ENCODE results near the gene GALM.
"Not testable (repeated sequence)": the region's sequence is repeated elsewhere in the genome, so short reads cannot be mapped to it uniquely, and the experiment has no call there.

Gene GALM

DNA sequence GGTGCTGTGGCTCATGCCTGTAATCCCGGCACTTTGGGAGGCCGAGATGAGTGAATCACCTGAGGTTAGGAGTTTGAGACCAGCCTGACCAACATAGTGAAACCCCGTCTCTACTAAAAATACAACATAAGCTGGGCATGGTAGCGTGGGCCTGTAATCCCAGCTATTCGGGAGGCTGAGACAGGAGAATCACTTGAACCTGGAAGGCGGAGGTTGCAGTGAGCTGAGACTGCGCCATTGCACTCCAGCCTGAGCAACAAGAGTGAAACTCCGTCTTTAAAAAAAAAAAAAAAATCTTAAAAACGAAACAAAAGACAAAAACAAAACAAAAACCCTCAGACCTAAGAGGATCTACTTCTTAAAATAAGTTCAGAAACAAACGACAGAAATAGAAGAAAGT lies 16.7 kb downstream of the GALM start:
- DNase-seq: not testable (repeated sequence)

DNA sequence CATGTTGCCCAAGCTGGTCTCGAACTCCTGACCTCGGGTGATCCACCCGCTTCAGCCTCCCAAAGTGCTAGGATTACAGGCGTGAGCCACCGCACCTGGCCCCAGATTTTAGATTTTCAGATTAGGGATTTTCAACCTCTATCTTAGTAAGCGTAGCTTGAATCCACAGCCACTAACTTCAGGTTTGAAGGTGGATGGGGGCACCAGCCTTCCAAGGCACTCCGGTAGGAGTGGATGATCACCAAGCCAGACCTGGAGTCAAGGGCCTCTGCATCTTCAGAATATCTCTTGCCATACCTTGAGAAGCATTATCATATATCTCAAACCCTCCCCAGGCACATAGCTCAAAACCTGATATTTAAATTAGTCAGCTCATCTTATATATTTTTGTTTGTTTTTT lies 17.9 kb downstream of the GALM start:
- no peak for DNase-seq

DNA sequence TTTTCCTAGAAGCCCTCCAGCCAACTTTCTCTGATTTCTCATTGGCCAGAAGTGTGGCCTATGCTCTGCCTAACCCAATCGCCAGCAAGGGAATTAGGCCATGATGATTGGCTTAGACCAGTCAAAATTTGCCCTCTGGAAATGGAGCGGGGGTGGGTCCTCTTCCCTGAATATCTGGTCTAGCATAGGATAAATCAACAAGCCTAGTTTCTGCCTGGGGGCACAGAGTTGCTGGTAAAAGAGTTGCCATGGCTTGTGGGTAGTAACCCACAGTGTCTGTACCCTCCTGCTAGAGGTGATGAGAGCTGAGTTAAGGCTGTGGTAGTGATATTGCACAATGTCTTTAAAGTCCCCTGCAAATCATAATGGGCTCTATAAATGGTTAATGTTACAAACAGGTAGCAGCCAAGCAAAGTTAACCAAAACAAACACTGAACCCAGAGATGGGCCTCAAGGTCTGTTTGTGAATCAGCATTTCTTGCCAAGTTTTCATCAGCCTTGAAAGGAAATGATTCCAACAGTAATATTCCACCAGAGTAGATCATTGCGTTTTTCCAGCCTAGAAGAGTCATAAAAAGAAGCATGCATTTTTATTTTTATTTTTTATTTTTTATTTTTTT lies 19.3 kb downstream of the GALM start:
- DNase-seq: no peak

DNA sequence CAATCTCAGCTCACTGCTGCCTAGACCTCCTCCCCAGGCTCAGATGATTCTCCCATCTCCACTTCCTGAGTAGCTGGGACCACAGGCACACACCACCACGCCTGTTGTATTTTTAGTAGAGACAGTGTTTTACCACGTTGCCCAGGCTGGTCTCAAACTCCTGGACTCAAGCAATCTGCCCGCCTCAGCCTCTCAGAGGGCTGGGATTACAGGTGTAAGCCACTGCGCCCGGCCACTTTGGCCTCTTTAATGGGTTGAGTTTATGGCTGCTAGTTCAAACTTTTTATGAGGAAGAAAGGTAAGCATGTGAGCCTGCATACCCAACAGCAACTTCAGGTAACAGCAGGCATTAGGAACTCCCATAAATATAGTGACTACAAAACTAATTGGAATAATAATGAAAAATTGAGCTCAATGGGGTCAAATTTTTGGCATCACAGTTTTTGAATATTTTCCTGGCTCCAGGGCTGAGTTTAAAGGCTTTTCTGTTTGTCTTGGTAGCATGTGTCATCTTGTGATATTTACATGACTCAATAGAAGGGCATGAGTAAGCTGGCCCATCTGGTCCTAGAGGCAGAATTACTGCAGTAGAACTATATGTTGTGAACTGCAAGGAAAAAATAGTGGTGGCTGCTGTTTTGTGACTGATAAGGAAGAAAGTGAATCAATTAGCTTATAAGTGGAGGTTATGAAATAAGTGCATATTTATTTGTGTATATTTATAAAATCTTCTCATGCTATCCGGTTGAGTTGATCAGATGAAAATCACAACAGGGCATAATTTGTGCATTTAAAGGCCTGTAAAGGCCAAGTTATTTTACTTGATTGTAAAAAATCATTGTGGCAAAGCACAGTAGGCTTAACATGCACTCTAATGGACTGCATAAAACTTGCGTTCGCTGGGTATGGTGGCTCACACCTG lies 24.8 kb downstream of the GALM start:
- DNase-seq: no peak

DNA sequence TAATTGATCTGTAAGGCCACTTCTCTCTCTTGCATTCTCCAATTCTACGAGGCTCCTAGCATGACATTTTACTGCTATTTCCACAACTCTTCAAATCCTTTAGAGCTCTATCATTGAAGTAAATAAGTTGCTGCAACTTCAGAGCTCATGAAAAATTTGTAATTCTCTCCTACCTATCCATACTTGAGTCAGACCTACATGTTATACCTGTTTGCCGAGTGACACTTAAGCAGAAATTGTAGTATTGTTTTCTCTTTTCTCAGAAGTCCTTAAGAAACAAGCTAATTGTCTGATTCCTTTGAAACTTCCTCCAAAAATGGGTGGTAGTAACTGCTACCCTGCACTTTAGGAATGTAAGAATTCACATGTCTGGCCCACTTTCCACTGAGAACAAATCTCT lies 26.1 kb downstream of the GALM start:
- DNase-seq: no peak

DNA sequence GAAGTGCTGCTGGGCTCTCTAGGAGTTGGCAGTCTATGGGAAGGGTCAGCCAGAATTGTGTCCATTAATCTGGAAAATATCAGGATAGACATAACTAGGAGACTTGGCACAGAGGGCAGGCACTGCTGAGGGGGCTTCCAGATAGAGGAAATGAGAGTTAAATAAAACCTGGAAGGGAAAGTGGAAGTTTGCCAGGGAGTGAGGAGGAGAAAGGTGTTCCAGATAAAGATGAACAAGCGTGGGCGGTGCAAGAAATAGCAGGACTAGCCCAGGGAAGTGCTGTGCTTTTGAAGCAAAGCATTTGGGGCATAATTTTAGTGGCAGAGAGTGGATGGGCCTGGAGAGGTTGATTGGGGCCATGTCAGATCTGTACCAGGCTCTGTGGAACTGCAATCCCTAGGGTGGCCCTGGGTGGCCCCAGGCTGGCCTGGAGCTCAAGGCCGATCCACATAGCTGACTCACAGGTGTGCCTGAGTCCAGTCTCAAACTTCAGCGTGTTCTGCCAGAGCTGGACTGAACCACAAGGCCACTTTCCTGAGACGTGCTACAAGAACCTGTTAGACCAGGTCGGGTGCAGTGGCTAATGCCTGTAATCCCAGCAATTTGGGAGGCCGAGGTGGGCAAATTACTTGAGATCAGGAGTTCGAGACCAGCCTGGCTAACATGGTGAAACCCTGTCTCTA lies 26.9 kb downstream of the GALM start:
- DNase-seq: no peak

DNA sequence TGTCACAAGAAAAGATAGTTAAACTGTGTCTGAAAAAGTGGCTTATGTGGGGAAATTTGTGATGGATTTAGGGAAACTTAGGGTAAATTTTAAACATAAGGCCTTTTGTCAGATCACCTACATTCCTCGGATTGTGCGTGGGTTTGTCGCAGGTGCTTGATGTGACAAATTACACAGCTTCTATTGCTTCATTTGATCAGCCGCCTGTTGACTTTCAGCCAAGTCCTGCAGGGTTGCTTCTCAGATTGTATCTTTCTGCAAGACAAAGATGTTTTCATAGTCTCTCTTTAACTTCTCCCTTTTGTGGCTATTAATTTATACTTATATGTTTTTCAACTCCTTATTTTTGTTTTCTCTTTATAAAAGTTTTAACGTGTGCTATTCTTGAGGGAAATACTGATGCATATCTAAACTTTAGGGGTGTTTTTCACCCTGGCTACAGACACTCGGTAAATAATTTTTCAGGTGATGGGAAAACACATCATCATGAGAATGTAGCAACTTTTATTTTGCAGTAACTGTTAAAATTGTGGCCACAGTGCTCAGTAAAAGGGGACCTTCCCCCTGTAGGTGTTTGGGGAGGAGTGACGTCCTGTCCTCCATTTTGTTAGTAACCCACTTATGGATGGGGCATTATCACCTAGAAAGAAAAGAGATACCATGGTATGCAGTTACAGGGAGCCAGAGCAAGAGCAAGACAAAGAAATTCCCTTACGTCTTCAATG lies 31.4 kb downstream of the GALM start:
- DNase-seq: no peak

DNA sequence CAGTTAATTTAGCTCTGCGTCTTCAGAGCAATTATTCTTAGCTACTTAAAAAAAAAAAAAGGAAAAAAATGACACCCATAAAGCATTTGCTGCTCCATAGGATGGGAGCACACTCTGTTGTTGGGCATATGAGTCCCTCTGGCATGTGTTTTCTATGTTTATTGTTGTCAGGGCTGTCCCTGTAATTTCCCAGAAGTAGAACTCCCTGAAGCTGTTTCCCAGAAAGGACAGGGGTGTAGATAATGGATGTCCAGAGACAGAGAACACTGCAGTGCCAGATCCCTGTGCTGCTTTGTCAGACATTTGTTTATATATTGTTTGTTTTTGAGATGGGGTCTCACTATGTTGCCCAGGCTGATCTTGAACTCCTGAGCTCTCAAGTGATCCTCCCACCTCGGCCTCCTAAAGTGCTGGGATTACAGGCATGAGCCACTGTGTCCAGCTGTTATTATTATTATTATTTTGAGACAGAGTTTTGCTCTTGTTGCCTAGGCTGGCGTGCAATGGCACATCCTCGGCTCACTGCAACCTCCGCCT lies 32.6 kb downstream of the GALM start:
- DNase-seq: no peak

DNA sequence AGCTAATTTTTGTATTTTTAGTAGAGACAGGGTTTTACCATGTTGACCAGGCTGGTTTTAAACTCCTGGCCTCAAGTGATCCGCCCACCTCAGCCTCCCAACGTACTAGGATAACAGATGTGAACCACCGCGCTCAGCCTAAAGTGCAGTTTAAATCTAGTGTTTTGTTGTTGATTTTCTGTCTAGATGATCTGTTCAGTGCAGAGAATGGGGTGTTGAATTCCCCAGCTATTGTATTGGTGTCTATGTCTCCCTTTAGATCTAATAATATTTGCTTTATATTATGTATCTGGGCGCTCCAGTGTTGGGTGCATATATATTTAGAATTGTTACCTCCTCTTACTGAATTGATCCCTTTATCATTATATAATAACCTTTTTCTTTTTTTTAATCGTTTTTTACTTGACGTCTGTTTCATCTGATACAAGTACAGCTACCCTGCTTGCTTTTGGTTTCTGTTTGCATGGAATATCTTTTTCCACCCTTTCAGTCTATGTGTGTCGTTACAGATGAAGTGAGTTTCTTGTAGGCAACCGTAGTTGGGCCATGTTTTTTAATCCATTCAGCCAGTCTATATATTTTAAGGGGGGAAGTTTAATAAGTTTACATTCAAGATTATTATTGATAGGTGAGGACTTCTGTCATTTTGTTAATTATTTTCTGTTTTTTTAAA lies 34.3 kb downstream of the GALM start:
- DNase-seq: no peak

DNA sequence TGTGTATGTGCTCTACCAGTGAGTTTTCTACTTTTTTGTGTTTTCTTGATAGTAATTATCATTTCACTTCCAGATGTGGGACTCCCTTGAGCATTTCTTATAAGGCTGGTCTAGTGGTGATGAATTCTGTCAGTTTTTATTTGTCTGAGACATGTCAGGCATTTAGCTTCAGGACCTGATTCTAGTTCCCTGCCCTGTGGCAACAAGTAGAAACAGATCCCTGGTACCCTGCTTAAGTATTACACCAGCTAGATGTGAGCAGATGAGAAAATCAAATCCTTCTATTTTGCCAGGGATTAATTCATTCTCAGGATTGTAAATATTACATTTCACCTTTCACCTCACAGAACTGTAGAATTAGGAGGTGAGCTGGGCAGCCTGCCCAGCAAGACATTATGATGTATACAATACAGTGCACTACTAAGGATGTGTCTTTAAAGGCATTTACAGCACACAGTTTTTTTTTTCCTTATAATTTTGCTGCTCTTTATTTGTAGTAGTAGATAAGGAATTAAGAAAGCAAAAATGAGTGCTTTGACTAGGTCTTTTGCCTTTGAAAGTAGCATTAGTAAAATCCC lies 35.1 kb downstream of the GALM start:
- DNase-seq: no peak

DNA sequence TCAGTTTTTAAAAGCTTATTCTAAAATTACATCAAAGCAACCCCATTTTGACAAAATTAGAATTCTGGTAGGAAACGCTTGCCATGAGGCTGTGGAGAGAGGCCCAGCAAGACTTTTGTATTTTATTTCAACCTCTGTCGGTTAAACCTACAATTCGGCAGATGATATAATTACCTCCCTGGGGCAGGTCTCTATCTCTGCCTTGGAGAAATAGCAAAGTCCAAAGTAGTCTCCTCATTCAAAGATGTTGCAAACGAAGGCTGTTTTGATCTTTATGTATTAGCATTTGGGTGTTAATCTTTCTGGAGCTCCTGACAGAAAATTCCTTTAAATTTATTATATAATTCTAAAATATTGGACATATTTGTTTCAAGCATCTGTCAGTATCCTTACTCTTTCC lies 35.6 kb downstream of the GALM start:
- no peak for DNase-seq

DNA sequence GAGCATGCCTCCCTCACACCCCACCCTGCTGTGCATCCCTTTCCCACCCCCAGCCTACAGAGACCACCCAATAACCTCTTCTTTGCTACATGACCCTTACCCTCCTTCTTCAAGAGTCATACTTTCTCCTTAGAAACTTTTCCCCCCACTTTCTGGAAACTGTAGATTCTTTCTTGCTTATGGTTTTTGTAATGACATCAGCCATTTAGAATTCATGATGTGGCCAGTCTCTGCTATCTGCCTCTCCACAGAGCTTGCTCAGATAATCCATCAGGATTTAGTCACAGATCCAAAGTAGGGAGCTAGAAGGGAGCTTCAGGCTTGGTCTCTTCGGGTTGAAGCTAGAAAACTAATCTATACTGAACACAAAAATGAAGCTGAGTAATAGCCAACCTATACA lies 36.5 kb downstream of the GALM start:
- DNase-seq: no peak

DNA sequence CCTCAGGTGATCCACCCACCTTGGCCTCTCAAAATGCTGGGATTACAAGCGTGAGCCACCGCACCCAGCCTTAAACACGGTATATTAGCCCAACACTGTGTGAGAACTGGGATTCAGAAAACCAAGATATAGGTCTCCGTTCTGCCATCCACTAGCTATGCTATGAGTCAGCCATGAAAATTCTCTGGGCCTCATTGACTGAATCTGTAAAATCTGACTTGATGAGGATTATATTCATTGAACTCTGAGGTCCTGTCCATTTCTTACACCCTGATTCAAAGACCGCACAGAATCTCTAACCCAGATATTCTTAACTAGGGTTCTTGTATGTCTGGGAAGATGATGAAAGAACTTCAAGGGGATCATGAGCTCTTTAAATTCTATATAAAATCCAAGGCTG lies 37.4 kb downstream of the GALM start:
- DNase-seq: not testable (repeated sequence)

DNA sequence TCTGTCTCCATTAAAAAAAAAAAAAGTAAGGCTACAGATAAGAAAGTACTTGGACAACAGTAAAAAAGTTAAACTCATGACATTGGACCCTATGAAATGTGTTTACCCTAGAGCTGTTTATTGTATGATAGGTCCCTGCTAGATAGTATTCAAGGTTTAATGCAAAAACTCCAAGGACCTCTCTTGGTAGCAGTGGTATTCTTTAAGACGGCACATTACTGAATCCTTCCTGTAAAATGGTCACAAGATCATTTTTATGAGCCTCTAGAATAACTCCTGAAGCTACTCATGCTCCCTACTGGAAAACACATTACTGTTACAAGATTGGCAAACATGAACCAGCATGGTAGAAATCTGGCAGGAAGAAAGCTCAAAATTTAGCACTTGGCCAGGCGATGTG lies 38.8 kb downstream of the GALM start:
- DNase-seq: no peak

DNA sequence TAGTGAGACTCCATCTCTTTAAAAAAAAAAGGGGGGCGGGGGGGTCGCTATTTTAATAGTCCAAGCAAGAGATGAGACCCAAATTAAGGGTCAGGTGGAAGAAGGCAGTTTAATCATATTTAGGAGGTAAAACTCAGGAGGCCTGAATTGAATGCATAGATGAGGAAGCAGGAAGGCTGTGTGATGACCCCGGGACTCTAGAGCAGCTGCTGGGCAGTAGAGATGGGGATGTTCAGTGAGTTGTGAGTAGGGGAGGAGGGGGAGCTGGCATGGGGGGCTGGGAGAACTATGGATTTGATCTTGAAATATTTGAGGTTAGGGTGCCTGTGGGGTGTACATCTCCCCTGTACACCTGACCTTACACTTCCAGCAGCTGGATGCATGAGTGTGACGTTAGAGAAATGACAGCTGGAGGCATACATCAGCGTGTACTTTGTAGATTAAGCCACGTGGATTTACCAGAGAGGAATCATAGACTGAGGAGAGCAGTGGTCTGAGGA lies 41.0 kb downstream of the GALM start:
- no peak for DNase-seq

DNA sequence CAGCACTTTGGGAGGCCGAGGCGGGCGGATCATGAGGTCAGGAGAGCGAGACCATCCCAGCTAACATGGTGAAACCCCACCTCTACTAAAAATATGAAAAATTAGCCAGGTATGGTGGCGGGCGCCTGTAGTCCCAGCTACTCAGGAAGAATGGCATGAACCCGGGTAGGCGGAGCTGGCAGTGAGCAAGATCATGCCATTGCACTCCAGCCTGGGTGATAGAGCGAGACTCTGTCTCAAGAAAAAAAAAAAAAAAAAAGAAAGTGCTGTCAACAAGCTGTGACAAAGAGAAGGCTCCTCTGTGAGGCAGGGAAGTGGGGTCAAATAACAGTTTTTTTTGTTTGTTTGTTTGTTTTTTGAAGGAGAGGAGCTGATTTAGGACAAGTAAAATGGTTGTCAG lies 42.6 kb downstream of the GALM start:
- DNase-seq: not testable (repeated sequence)

DNA sequence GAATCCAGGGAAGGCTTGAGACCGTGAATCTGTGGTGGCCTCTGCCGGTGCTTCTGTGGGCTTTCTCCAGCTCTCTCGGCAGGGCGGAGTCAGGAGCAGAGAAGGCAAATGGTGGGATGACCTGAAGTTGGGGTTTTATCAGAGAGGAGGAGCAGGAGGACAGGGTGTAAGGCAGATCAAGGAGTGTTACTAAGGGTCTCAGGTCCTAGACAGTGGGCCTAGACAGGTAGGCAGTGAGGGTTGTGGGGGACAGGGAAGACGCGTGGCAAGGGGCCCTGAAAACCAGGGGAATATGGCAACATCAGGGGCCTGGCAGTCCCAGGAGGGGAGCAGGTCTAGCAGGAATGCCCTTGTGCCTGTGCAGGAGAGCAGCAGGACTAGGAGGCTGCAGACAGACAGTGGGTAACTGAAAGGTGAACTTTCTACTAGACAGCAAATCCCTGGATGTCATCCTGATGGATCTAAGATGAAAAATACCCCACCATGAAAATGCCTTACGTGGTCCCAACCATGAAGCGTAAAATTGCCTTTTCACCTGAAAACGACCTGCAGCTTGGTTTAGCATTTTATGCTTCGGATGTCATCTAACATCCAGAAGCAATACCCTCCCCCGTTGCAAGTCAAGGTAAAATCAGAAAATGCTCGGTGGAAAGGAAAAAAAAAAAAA lies 43.1 kb downstream of the GALM start:
- DNase-seq: no peak

DNA sequence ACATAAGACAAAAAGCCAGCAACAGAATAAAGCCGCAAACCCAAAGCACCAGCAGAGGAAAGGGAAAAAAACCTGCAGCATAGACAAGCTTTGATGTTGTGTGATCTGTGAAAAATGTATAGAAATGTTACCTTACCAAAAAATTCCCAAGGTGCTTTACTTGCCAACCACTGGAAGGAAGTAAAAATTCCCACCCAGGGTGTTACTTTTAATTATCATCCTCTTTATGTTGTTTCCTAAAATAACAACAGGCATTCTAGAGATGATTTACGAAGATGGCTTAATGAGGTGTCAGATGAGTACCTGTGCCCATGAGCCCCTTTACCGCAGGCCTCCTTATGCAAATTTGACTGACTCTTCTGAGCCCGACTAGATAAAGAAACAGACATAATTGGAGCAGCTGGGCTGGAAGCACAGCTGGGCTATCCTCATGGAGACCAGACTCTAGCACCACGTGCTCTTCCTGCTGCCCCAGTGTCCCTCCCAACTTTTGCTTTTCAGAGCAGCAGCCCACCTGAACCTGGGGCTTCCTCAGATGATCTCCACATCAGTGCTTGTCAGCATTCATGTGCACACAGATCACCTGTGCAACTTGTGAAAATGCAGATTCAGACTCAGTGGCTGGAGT lies 43.8 kb downstream of the GALM start:
- peak in 2 of 3 experiments; percentile 17 to 49 for DNase-seq

DNA sequence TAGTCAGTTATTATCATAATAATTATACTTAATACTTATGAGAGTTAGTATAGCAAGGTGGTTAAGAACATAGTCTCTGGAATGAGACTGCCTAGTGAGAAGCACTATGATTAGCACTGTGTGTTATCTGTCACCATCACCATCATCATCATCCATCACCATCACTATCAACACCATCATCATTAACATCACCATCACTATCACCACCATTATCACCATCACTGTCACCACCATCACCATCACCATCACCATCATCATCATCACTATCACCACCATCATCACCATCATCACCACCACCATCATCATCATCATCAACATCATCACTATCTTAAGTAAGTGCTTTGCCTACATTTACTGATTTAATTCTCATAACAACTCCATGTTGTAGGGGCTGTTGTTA lies 45.6 kb downstream of the GALM start:
- DNase-seq: no peak

DNA sequence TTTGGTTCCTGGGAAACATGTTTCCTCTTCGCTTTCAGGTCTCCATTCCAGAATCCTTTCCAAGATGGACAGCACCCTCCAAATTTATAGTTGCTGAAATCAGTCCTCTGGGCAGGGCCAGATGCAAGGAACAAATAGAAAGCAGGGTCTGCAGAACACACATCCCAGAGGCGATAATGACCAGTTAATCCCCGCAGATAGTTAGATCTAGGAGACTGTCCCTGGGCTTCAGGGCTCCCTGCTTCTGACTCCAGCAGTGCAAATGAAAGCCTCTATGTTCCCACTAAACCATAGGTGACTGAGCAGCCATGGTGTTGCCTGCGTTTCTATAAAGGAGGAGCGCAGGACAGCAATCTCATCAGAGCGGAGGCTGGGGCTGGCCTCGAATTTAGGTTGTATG lies 46.5 kb downstream of the GALM start:
- DNase-seq: no peak

DNA sequence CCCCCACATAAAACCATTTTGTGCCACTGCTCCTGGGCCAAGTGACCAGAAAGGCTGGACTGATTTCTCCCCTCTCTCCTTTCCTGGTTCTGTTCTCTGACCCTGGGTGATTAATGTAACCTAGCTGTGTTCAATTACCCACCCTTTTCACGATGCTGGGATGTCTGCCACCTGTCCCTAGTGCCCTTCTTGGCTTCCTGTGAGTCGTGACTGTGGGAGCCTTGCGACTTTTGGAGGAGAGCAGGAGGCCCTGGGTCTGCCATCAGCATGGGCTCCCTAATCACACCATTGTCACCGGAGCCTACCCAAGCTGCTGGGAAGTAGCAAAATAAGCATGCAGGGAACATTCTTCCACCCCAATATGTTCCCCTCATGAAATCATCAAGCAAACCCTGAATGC lies 47.0 kb downstream of the GALM start:
- no peak for DNase-seq
